ENCODE data around the gene THSD7B. TPM values are rescaled to one million over a fixed set of nuclear protein-coding genes. Genes with fewer than 3 reads are reported as not detected.
"Not testable (repeated sequence)": the region's sequence is repeated elsewhere in the genome, so short reads cannot be mapped to it uniquely, and the experiment has no call there.

THSD7B gene
- not detected in 2 replicates for total RNA-seq (2014; rRNA removed; shearing (Covaris generic))

GRCh38 chr2:136765256-136766072 is at the start of gene THSD7B:
THSD7B (plus strand) TSS chr2:136765545; CDS start chr2:136882179, 116,634 bp downstream.
- no peak for DNase-seq (ENCODE audit: low read depth)

GRCh38 chr2:136718273-136718672 is 47.1 kb upstream of the THSD7B start:
- no peak for DNase-seq (ENCODE audit: low read depth)

GRCh38 chr2:136727973-136728699 is 37.2 kb upstream of the THSD7B start:
- no peak for DNase-seq (ENCODE audit: low read depth)

- DNase-seq (ENCODE audit: low read depth) = no peak
Measured at GRCh38 chr2:136736236-136736635, 29.1 kb upstream of the THSD7B start.

GRCh38 chr2:136738044-136738443 is 27.3 kb upstream of the THSD7B start:
- no peak for DNase-seq (ENCODE audit: low read depth)

GRCh38 chr2:136741471-136741870 is 23.9 kb upstream of the THSD7B start:
- DNase-seq (ENCODE audit: low read depth) = no peak

GRCh38 chr2:136750065-136750464 is 15.3 kb upstream of the THSD7B start:
- DNase-seq (ENCODE audit: low read depth) = no peak

- DNase-seq (ENCODE audit: low read depth) = no peak
Measured at GRCh38 chr2:136751406-136751805, 13.9 kb upstream of the THSD7B start.

- DNase-seq (ENCODE audit: low read depth) = not testable (repeated sequence)
Measured at GRCh38 chr2:136758504-136758903, 6.8 kb upstream of the THSD7B start.

- DNase-seq (ENCODE audit: low read depth) = no peak
Measured at GRCh38 chr2:136764452-136765255, 691 bp upstream of the THSD7B start.

GRCh38 chr2:136766073-136766404 is 694 bp downstream of the THSD7B start:
- DNase-seq (ENCODE audit: low read depth) = no peak

GRCh38 chr2:136767030-136767429 is 1.7 kb downstream of the THSD7B start:
- DNase-seq (ENCODE audit: low read depth) = no peak

GRCh38 chr2:136769871-136770270 is 4.5 kb downstream of the THSD7B start:
- no peak for DNase-seq (ENCODE audit: low read depth)

GRCh38 chr2:136770384-136770783 is 5.0 kb downstream of the THSD7B start:
- DNase-seq (ENCODE audit: low read depth) = no peak

GRCh38 chr2:136777391-136777790 is 12.0 kb downstream of the THSD7B start:
- DNase-seq (ENCODE audit: low read depth) = no peak

- DNase-seq (ENCODE audit: low read depth) = no peak
Measured at GRCh38 chr2:136783856-136784255, 18.5 kb downstream of the THSD7B start.

GRCh38 chr2:136785215-136785614 is 19.9 kb downstream of the THSD7B start:
- no peak for DNase-seq (ENCODE audit: low read depth)

GRCh38 chr2:136787970-136788369 is 22.6 kb downstream of the THSD7B start:
- DNase-seq (ENCODE audit: low read depth) = no peak

GRCh38 chr2:136796339-136796738 is 31.0 kb downstream of the THSD7B start:
- no peak for DNase-seq (ENCODE audit: low read depth)

- DNase-seq (ENCODE audit: low read depth) = no peak
Measured at GRCh38 chr2:136798766-136799165, 33.4 kb downstream of the THSD7B start.

GRCh38 chr2:136801661-136802060 is 36.3 kb downstream of the THSD7B start:
- DNase-seq (ENCODE audit: low read depth) = no peak

GRCh38 chr2:136809998-136810397 is 44.7 kb downstream of the THSD7B start:
- DNase-seq (ENCODE audit: low read depth) = no peak
